ENCODE data around the gene NDUFV2. TPM values are rescaled to one million over a fixed set of nuclear protein-coding genes. Genes with fewer than 3 reads are reported as not detected.

NDUFV2 gene
- total and polyA plus RNA-seq, 2 of the 13 experiments (the other 11 are each of a cell fraction or from before 2014, with no cell fraction given), result 216 to 299 TPM

GRCh38 chr18:9150121-9150520 is 47.6 kb downstream of the NDUFV2 start:
- H2AFZ ChIP-seq (ENCODE audit: low read length), result no peak overlapping the region
- DNase-seq (ENCODE audit: low spot score) (no peak), ATAC-seq (no peak), FAIRE-seq (no peak)
- H3K4me2 ChIP-seq (ENCODE audit: low read depth, low read length), result no peak overlapping the region
- peaks cover 43% of the 10 kb centered on the region for H3K4me1 ChIP-seq (ENCODE audit: insufficient read depth, low read length)
- in situ Hi-C loops (cut with HindIII; ENCODE audit: extremely low pct_ligation_motif_present, low pct_unique_long_range_greater_than_20kb) (no loop called here), intact Hi-C loops (cut with micrococcal nuclease; ENCODE audit: unreplicated experiment) (no loop called here)
- TF ChIP-seq ZNF607 (CRISPR knock-in tag; IDR thresholded peaks at IDR 0.05; ENCODE audit: borderline replicate concordance) (no peak), ZBTB20 (CRISPR knock-in tag; IDR thresholded peaks at IDR 0.05; ENCODE audit: borderline replicate concordance, low read depth) (no peak), ZNF263 (CRISPR knock-in tag; IDR thresholded peaks at IDR 0.05) (no peak), ZBTB4 (CRISPR knock-in tag; IDR thresholded peaks at IDR 0.05; ENCODE audit: borderline replicate concordance) (no peak), ATRX (CRISPR knock-in tag; IDR thresholded peaks at IDR 0.05; ENCODE audit: borderline replicate concordance) (no peak), SP140L (CRISPR knock-in tag; IDR thresholded peaks at IDR 0.05; ENCODE audit: borderline replicate concordance) (no peak), LBX2 (CRISPR knock-in tag; IDR thresholded peaks at IDR 0.05; ENCODE audit: borderline replicate concordance) (no peak), ZFAT (CRISPR knock-in tag; conservative IDR thresholded peaks at IDR 0.05) (no peak), CENPX (CRISPR knock-in tag; IDR thresholded peaks at IDR 0.05) (no peak), BCLAF1 (IDR thresholded peaks at IDR 0.05) (no peak), ZUFSP (CRISPR knock-in tag; IDR thresholded peaks at IDR 0.05; ENCODE audit: borderline replicate concordance) (no peak)
- H3K79me2 ChIP-seq (ENCODE audit: insufficient read depth, low read length), result peaks cover 95% of the 10 kb centered on the region
- H3K27ac ChIP-seq (ENCODE audit: extremely low read length, insufficient read depth, low read length), result no peak overlapping the region
- no peaks in the 10 kb centered on the region for H3K27me3 ChIP-seq (ENCODE audit: control insufficient read depth in 1 of 2, insufficient read depth in 2 of 2, low read length in 2 of 2)
- no peak overlapping the region for H3K9ac ChIP-seq (ENCODE audit: insufficient read depth, low read depth, low read length)
- peaks cover 6% of the 10 kb centered on the region for H4K20me1 ChIP-seq (ENCODE audit: insufficient read depth, low read length)
- BruUV-seq (replicated peaks), result no TSS peak
- CTCF ChIA-PET (ENCODE audit: low intra/inter-chr PET ratio, low total read pairs), result no interaction called here
- H3K36me3 ChIP-seq (replicated peaks in 1 of 2; ENCODE audit: control insufficient read depth in 1 of 2, insufficient read depth in 2 of 2, low read length in 2 of 2), result peaks cover 0 to 6% of the 10 kb centered on the region in 2 experiments; a peak in 1 of 5 replicates
- H3K4me3 ChIP-seq (replicated peaks in 1 of 3; ENCODE audit: insufficient read depth in 1 of 3, low read depth in 2 of 3, low read length in 3 of 3), result no peak overlapping the region
- WGBS (ENCODE audit: low lambda C conversion rate), result 95% methylated on average over 5 of the region's 5 CpGs
- no peaks in the 10 kb centered on the region for H3K9me3 ChIP-seq (ENCODE audit: low read length)
- POLR2A ChIA-PET, result no interaction called here
